ENCODE measurements around the gene INKA2. TPM values are rescaled to one million over a fixed set of nuclear protein-coding genes. Genes with fewer than 3 reads are reported as not detected.

The INKA2 gene
- total and polyA plus RNA-seq, 4 donors = 5.7 to 25.9 (median 15.1) TPM

- Histone ChIP-seq H3K27me3 (ENCODE audit: control insufficient read depth, insufficient read depth, low read length) (no peaks in the 10 kb centered on the region), H3K36me3 (ENCODE audit: control insufficient read depth, insufficient read depth, low read length) (peaks cover 12% of the 10 kb centered on the region), H3K4me3 (ENCODE audit: low read depth, low read length) (no peak overlapping the region), H3K4me1 (ENCODE audit: control insufficient read depth, insufficient read depth, low read length) (peaks cover 80% of the 10 kb centered on the region), H3K27ac (ENCODE audit: low read depth, low read length) (no peak overlapping the region), H3K9me3 (ENCODE audit: control insufficient read depth, insufficient read depth, low read length) (no peaks in the 10 kb centered on the region)
- no peak for DNase-seq (ENCODE audit: low read depth in 4 of 6, low spot score in 6 of 6)
- WGBS (ENCODE audit: insufficient coverage) = 46% methylated on average over 1 of the region's 4 CpGs
These were observed 3.9 kb downstream of the INKA2 start for GRCh38 chr1:111735321-111735720.

DNA sequence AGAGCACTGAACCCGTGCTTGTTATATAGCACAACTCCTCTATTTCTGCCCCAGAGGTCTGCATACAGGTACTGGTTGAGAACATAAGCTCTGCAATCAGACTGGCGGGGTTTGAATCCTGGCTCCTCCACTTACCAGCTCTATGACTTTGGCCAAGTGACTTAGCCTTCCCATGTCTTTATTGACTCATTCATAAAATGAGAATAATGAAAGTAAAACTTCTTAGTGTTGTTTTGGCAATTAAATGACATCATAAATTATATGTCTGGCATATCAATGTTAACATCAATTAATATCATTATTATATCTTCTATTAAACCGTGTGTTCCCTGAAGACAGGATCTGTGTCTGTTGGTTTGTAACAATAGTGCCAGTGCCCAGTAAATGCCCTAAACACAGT is 4.3 kb downstream of the INKA2 start:
- Histone ChIP-seq H3K36me3 (ENCODE audit: control insufficient read depth, insufficient read depth, low read length) (peaks cover 12% of the 10 kb centered on the region), H3K27me3 (ENCODE audit: control insufficient read depth, insufficient read depth, low read length) (no peaks in the 10 kb centered on the region), H3K4me3 (ENCODE audit: low read depth, low read length) (no peak overlapping the region), H3K27ac (ENCODE audit: low read depth, low read length) (peak overlapping the region; percentile 2), H3K9me3 (ENCODE audit: control insufficient read depth, insufficient read depth, low read length) (no peaks in the 10 kb centered on the region), H3K4me1 (ENCODE audit: control insufficient read depth, insufficient read depth, low read length) (peaks cover 80% of the 10 kb centered on the region)
- WGBS (ENCODE audit: insufficient coverage) = 80% methylated on average over 1 of the region's 3 CpGs
- DNase-seq (ENCODE audit: low read depth in 4 of 6, low spot score in 6 of 6) = no peak

DNA sequence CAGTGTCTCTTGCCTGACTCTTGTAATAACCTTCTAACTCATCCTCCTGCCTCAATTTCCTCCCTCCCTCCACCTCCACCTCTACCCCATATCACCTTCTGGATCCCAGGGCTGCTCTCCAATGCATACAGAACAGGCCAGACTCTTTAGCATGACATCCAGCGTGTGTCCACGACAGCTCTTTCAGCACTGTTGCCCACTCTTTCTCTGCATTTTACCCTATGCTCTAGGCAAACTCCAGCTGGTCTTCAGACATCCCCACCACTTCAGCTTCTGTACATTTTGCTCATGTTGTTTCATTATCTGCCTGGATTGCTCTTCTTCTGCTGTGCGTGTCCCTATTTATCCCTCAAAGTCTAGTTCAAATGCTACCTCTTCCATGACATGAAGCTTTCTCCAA is 4.8 kb downstream of the INKA2 start:
- Histone ChIP-seq H3K9me3 (ENCODE audit: control insufficient read depth, insufficient read depth, low read length) (no peaks in the 10 kb centered on the region), H3K27me3 (ENCODE audit: control insufficient read depth, insufficient read depth, low read length) (no peaks in the 10 kb centered on the region), H3K4me1 (ENCODE audit: control insufficient read depth, insufficient read depth, low read length) (peaks cover 80% of the 10 kb centered on the region), H3K4me3 (ENCODE audit: low read depth, low read length) (no peak overlapping the region), H3K36me3 (ENCODE audit: control insufficient read depth, insufficient read depth, low read length) (peaks cover 14% of the 10 kb centered on the region), H3K27ac (ENCODE audit: low read depth, low read length) (peak overlapping the region; percentile 4)
- WGBS (ENCODE audit: insufficient coverage) = 62% methylated on average over 3 of the region's 3 CpGs
- DNase-seq (ENCODE audit: low read depth in 4 of 6, low spot score in 6 of 6) = no peak

DNA sequence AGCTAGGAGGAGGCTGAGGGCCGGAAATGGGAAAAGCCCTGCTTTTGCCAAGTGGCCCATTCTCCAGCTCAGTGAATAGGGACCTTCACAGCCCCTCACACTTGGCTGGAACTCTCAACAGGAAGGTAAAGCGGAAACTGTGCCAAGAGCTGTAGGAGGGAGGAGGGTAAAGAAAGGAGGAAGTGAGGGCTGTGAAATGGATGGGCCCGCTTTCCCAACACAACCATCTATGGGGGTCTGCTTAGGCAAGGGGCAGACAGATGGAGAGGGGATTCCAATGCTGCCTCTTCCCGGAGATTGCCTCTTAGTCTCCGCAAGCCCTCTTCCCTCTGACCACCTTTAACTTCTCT is 5.2 kb downstream of the INKA2 start:
- Histone ChIP-seq H3K4me1 (ENCODE audit: control insufficient read depth, insufficient read depth, low read length) (peaks cover 82% of the 10 kb centered on the region), H3K9me3 (ENCODE audit: control insufficient read depth, insufficient read depth, low read length) (no peaks in the 10 kb centered on the region), H3K4me3 (ENCODE audit: low read depth, low read length) (no peak overlapping the region), H3K36me3 (ENCODE audit: control insufficient read depth, insufficient read depth, low read length) (peaks cover 15% of the 10 kb centered on the region), H3K27ac (ENCODE audit: low read depth, low read length) (peak overlapping the region; percentile 4), H3K27me3 (ENCODE audit: control insufficient read depth, insufficient read depth, low read length) (no peaks in the 10 kb centered on the region)
- no peak for DNase-seq (ENCODE audit: low read depth in 4 of 6, low spot score in 6 of 6)
- WGBS (ENCODE audit: insufficient coverage) = 34% methylated on average over 2 of the region's 5 CpGs

GRCh38 chr1:111733183-111733991 is 5.8 kb downstream of the INKA2 start:
- Histone ChIP-seq H3K4me3 (ENCODE audit: low read depth, low read length) (no peak overlapping the region), H3K9me3 (ENCODE audit: control insufficient read depth, insufficient read depth, low read length) (no peaks in the 10 kb centered on the region), H3K27ac (ENCODE audit: low read depth, low read length) (peak overlapping the region; percentile 47), H3K36me3 (ENCODE audit: control insufficient read depth, insufficient read depth, low read length) (peaks cover 15% of the 10 kb centered on the region), H3K27me3 (ENCODE audit: control insufficient read depth, insufficient read depth, low read length) (no peaks in the 10 kb centered on the region), H3K4me1 (ENCODE audit: control insufficient read depth, insufficient read depth, low read length) (peaks cover 80% of the 10 kb centered on the region)
- 19% methylated on average over 8 of the region's 9 CpGs for WGBS (ENCODE audit: insufficient coverage)
- DNase-seq (ENCODE audit: low read depth in 4 of 6, low spot score in 6 of 6) = peak in 4 of 6 donors; percentile 74 to 93 (median 83)

GRCh38 chr1:111732718-111733117 is 6.5 kb downstream of the INKA2 start:
- no peaks in the 10 kb centered on the region for H3K9me3 ChIP-seq (ENCODE audit: control insufficient read depth, insufficient read depth, low read length)
- peak overlapping the region; percentile 47 for H3K27ac ChIP-seq (ENCODE audit: low read depth, low read length)
- 85% methylated on average over 7 of the region's 7 CpGs for WGBS (ENCODE audit: insufficient coverage)
- peaks cover 15% of the 10 kb centered on the region for H3K36me3 ChIP-seq (ENCODE audit: control insufficient read depth, insufficient read depth, low read length)
- peaks cover 74% of the 10 kb centered on the region for H3K4me1 ChIP-seq (ENCODE audit: control insufficient read depth, insufficient read depth, low read length)
- H3K4me3 ChIP-seq (ENCODE audit: low read depth, low read length) = no peak overlapping the region
- H3K27me3 ChIP-seq (ENCODE audit: control insufficient read depth, insufficient read depth, low read length) = no peaks in the 10 kb centered on the region
- no peak for DNase-seq (ENCODE audit: low read depth in 4 of 6, low spot score in 6 of 6)

DNA sequence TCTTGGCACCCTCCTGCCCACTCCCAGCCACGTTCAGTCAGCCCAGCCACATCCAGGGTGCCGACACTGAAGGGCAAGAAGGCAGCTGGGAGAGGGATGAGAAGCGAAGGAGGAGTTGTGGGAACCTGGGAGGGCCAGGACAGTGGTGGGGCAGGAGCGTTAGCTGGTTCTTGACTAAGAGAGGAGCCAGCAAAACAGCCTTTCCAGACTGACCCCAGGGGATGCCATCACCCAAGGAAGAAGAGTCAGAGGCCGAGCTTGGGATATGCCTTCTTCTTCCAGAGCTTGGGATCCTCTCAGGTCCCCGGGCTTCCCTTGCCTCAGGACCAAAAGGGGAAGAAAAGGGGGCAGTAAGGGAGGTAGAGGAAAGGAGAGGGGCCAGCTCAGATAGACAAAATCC is 7.2 kb downstream of the INKA2 start:
- DNase-seq (ENCODE audit: low read depth in 4 of 6, low spot score in 6 of 6) = no peak
- Histone ChIP-seq H3K27me3 (ENCODE audit: control insufficient read depth, insufficient read depth, low read length) (no peaks in the 10 kb centered on the region), H3K9me3 (ENCODE audit: control insufficient read depth, insufficient read depth, low read length) (no peaks in the 10 kb centered on the region), H3K27ac (ENCODE audit: low read depth, low read length) (no peak overlapping the region), H3K4me1 (ENCODE audit: control insufficient read depth, insufficient read depth, low read length) (peaks cover 74% of the 10 kb centered on the region), H3K4me3 (ENCODE audit: low read depth, low read length) (no peak overlapping the region), H3K36me3 (ENCODE audit: control insufficient read depth, insufficient read depth, low read length) (peaks cover 23% of the 10 kb centered on the region)
- WGBS (ENCODE audit: insufficient coverage) = 84% methylated on average over 4 of the region's 6 CpGs

DNA sequence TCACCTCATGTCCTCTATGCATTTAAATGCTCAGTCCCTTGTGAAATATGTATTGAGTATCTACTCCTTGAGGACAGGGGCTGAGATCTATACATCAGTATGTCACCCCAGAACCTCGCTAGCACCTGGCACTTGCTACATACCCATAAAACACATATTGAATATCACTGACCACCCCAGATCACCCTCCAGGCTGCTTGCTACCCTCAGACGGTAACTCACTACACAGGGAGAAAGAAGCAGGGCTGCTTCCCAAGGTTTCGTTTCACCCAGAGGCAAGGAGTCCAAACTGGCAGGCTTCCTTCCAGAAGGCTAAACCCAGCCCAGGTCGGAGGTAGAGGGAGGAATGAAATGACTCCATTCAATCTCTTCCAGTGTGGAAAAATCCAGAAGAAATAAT is 8.5 kb downstream of the INKA2 start:
- DNase-seq (ENCODE audit: low read depth in 4 of 6, low spot score in 6 of 6) = no peak
- peaks cover 34% of the 10 kb centered on the region for H3K36me3 ChIP-seq (ENCODE audit: control insufficient read depth, insufficient read depth, low read length)
- 77% methylated on average over 3 of the region's 4 CpGs for WGBS (ENCODE audit: insufficient coverage)
- peaks cover 74% of the 10 kb centered on the region for H3K4me1 ChIP-seq (ENCODE audit: control insufficient read depth, insufficient read depth, low read length)
- H3K4me3 ChIP-seq (ENCODE audit: low read depth, low read length) = no peak overlapping the region
- no peak overlapping the region for H3K27ac ChIP-seq (ENCODE audit: low read depth, low read length)
- no peaks in the 10 kb centered on the region for H3K9me3 ChIP-seq (ENCODE audit: control insufficient read depth, insufficient read depth, low read length)
- no peaks in the 10 kb centered on the region for H3K27me3 ChIP-seq (ENCODE audit: control insufficient read depth, insufficient read depth, low read length)

DNA sequence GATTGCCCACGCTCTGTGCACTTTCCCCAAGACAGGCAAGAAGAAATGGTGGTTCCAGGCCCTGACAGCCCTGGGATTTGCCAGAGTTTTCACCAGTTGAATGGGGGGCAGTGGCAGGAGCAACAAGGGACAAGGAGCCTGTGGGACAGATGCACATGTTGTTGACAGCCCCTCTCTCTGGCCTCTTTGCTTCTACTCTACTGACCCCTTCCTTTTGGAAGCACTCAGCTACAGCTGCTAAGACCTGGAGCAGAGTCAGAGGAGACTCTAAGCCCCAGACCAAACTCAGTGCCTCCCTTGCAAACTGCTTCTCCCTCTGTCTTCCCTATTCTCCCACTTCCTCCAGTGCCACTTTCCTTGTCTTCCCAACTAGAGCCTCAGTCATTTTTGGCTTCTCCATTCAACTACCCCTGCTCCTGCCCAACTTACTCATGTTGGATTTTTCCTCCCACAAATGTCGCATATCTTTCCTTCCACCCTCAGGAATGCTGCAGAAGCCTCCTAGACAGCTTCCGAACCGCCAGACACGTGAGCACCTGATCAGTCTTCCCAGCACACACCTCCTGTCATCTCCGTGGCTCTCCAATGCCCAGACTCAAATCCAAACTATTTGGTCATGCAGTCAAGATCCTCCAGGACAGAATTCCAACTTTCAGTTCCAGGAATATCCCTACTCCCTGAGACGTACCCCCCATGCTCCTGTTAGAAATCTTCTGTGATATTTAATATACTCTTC is 9.1 kb downstream of the INKA2 start:
- Histone ChIP-seq H3K27me3 (ENCODE audit: control insufficient read depth, insufficient read depth, low read length) (no peaks in the 10 kb centered on the region), H3K4me3 (ENCODE audit: low read depth, low read length) (no peak overlapping the region), H3K27ac (ENCODE audit: low read depth, low read length) (no peak overlapping the region), H3K36me3 (ENCODE audit: control insufficient read depth, insufficient read depth, low read length) (peaks cover 37% of the 10 kb centered on the region), H3K4me1 (ENCODE audit: control insufficient read depth, insufficient read depth, low read length) (peaks cover 78% of the 10 kb centered on the region), H3K9me3 (ENCODE audit: control insufficient read depth, insufficient read depth, low read length) (no peaks in the 10 kb centered on the region)
- DNase-seq (ENCODE audit: low read depth in 4 of 6, low spot score in 6 of 6) = no peak
- 68% methylated on average over 6 of the region's 7 CpGs for WGBS (ENCODE audit: insufficient coverage)

Measured in spinal cord (tissue), 10 donors.